ENCODE measurements around the gene GABRA5. TPM values are rescaled to one million over a fixed set of nuclear protein-coding genes. Genes with fewer than 3 reads are reported as not detected.
"Not testable (repeated sequence)": the region's sequence is repeated elsewhere in the genome, so short reads cannot be mapped to it uniquely, and the experiment has no call there.

Gene GABRA5
- total and polyA plus RNA-seq, 11 donors = not detected

GRCh38 chr15:26893351-26894065 is 26.6 kb downstream of the GABRA5 start:
- peak in 1 of 4 donors; percentile 11 for ATAC-seq
- H3K4me3 ChIP-seq = no peak overlapping the region
- intact Hi-C loops (cut with DNase I) = loop anchor here in 9 of 10 donors (5.0 to 10.0 kb wide), 7 partner anchors 121 to 1231 kb away; no protein-coding TSS in a partner anchor
- peaks cover 0 to 38% (median 11%) of the 10 kb centered on the region in 9 donors for H3K27me3 ChIP-seq
- no peak for TF ChIP-seq POLR2A (IDR thresholded peaks at IDR 0.05)
- no peak for TF ChIP-seq CTCF (IDR thresholded peaks at IDR 0.05)
- H3K36me3 ChIP-seq = no peaks in the 10 kb centered on the region
- no peak overlapping the region for H3K27ac ChIP-seq
- 77 to 87% (median 84%) methylated on average over 31 to 35 of the region's 35 CpGs for WGBS, 4 donors
- H3K4me1 ChIP-seq = peaks cover 0 to 11% (median 5%) of the 10 kb centered on the region in 12 donors
- DNase-seq = no peak
- no peaks in the 10 kb centered on the region for H3K9me3 ChIP-seq

GRCh38 chr15:26894181-26894580 is 27.3 kb downstream of the GABRA5 start:
- Histone ChIP-seq H3K27ac (no peak overlapping the region), H3K4me3 (no peak overlapping the region), H3K4me1 (peaks cover 0 to 11% (median 5%) of the 10 kb centered on the region in 12 donors), H3K9me3 (peaks cover 0 to 5% (median under 1%) of the 10 kb centered on the region in 12 donors), H3K36me3 (no peaks in the 10 kb centered on the region), H3K27me3 (peaks cover 0 to 36% (median 8%) of the 10 kb centered on the region in 9 donors)
- TF ChIP-seq CTCF (IDR thresholded peaks at IDR 0.05) (no peak), POLR2A (IDR thresholded peaks at IDR 0.05) (no peak)
- ATAC-seq = no peak
- WGBS, 4 donors = 56 to 85% (median 71%) methylated on average over 24 to 26 of the region's 26 CpGs
- DNase-seq = no peak
- intact Hi-C loops (cut with DNase I) = loop anchor here in 9 of 10 donors (5.0 to 10.0 kb wide), 7 partner anchors 121 to 1231 kb away; no protein-coding TSS in a partner anchor

GRCh38 chr15:26895346-26895745 is 28.5 kb downstream of the GABRA5 start:
- peaks cover 0 to 34% (median 8%) of the 10 kb centered on the region in 9 donors for H3K27me3 ChIP-seq
- intact Hi-C loops (cut with DNase I) = loop anchor here in 6 of 10 donors (10.0 kb wide), 4 partner anchors 119 to 1229 kb away; no protein-coding TSS in a partner anchor
- H3K4me3 ChIP-seq, ATAC-seq, H3K36me3 ChIP-seq, H3K27ac ChIP-seq, DNase-seq: not testable (repeated sequence)
- 94 to 96% (median 96%) methylated on average over 19 of the region's 19 CpGs for WGBS, 4 donors
- peaks cover 0 to 15% (median 7%) of the 10 kb centered on the region in 12 donors for H3K9me3 ChIP-seq
- peaks cover 0 to 11% (median 5%) of the 10 kb centered on the region in 12 donors for H3K4me1 ChIP-seq

- no peaks in the 10 kb centered on the region for H3K36me3 ChIP-seq
- no peak for ATAC-seq
- no peak for DNase-seq
- H3K4me1 ChIP-seq = no peaks in the 10 kb centered on the region
- no peak overlapping the region for H3K27ac ChIP-seq
- H3K27me3 ChIP-seq = no peaks in the 10 kb centered on the region
- 87 to 89% (median 88%) methylated on average over 3 of the region's 3 CpGs for WGBS, 4 donors
- intact Hi-C loops (cut with DNase I) = loop anchor here in 6 of 10 donors (5.0 to 10.0 kb wide), 5 partner anchors 32 to 1225 kb away; partner anchors contain the start of gene GABRA5 (in 1 of the 6)
- TF ChIP-seq CTCF (IDR thresholded peaks at IDR 0.05) = no peak
- H3K4me3 ChIP-seq = no peak overlapping the region
- H3K9me3 ChIP-seq = peaks cover 0 to 40% (median 11%) of the 10 kb centered on the region in 12 donors
Observed at GRCh38 chr15:26899658-26900057, 32.8 kb downstream of the GABRA5 start.
